HT-29 (cell line): ENCODE results near the gene PRKCD. TPM values are rescaled to one million over a fixed set of nuclear protein-coding genes. Genes with fewer than 3 reads are reported as not detected.
A peak's percentile ranks its signal among the peaks of the same experiment; 100 is the strongest.

Source experiments
- DNase-seq: peaks from one replicate; pipeline ENCODE4 v3.0.0-alpha.2; 2015; ENCODE audit warnings: low spot score
- total RNA-seq: library from RNA; depleted of rRNA; stranded (reverse); fragments of >200 nt; shearing (Covaris generic); gene quantifications from 2 replicates; pipeline ENCODE4 v1.2.3, GENCODE V29; 2014; rRNA removed

Gene PRKCD
- total RNA-seq, 1 experiment from 2014 or later: 5.9 TPM

DNA sequence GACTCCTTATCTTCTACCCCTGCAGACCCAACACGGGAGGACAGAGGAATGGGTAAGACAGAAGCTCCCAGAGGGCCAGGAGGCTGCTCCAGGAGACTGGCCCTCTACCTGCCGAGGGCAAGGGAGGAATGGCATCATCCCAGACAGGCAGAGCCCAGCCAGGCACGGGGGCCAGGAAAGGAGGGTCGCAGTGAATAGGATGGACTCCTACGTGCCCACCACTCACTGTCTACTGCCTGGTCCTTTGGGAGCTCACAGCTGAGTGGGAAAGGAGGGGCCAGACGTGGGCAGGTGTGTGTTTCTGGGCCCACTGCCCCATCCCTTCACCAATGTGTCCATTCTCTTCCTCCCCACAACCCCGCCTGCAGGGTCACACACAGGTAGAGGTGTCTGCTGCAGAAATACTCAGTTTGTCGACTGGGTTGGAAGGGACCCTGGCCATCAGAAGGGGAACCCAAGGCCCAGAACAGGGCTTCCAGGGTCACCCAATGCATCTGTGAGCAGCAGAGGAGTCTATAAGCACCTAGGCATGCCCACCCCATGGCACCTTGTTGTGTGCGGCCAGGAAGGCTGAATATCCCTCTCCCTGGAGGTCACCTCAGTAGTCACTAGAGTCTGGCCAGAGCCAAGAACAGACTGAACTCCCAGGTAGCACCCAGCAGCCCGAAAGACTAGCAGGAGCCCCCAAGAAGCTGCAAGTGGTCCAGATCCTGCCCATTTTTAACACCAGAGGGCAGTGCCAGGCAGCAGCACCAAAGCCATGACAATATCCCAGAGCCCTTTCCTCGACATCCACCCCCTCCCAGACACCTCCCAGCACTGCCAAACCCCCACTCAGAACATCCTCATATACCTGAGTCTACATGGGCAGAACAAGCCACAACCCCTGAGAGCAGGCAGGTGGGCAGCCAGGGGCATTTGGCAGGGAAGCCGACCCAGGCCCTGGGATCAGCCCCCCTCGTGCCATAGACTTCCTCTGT is 70.8 kb downstream of the PRKCD start:
- DNase-seq: no peak

DNA sequence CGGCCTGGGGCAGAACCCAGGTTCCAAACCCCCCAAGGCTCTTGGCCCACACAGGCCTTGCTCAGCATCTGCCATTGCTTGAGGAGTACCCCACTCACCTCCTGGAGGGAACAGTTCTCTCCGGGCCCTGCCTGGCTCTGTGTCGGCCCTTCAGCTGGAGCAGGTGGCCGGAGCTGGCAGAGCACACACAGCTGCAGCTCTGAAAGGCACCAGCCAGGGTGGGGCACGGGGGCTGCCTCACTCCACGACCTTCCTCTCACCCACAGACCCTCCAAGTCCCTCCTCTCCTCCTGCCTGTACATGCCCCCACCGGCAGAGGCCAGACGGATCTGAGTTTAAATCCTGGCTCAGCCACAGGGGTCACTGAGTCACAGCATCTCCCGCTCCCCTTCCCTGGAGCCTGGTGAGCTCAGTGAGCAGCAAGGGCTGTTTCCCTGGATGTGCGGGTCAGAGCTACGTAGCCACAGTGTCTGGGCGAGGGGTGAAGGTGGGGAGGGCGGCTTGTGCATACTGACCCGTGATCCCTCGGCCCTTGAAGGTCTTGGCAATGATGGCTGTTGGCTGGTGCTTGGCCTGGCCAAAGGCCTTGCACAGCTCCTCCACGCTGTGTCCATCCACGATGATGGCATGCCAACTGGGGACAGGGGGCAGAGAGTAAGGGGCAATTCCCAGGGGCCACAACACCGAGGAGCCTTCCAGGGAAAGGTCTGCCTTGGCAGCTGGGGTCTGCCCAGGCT is 71.8 kb downstream of the PRKCD start:
- DNase-seq: no peak

DNA sequence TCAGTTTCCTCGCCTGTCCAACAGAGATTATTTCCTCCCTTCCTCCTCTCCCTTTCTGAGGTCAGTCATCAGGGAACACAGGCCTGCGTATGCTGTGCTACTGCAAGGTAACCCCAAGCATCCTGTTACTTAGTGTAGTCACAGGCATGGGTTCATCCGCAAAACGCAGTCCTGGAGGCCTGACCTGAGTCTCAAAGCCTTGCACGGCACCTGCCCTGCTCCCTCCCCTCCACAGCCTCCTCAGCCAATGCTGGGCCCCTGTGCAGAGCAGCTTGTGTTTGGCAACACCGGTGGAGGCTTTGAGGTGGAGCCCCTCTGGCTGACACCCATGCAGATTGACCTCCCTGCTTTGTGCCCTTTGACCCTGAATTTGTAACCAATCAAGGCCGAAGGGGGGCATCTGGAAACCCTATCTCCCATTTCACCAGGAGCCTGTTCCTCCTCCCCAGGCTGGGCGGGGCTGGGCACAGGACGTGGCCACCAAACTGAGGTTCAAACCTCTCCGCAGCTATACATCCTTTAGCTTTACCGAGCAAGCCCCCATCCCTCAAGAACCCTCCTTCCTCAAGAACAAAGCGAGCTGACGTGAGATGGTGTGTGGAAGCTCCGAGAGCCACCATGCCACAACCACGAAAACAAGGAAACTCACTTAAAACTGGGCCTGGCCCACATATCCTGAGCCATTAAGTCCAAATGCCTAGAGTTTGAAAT is 73.3 kb downstream of the PRKCD start:
- DNase-seq: no peak

DNA sequence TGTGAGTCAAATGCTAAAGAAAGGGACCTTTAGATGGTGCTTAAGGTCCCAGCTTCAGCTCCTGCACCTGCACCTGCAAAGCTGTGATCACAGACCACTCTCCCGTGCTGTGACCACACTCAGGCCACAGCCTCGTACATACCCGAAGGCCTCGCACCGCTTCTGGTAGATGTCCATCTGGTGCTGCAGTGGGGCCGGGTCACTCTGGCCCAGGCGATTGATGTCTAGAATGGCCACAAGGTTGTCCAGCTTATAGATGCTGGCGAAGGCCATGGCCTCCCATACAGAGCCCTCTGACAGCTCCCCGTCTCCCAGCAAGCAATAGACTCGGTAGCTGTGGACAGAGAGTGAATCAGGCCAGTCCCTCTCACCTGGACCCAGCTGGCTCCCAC is 73.8 kb downstream of the PRKCD start:
- no peak for DNase-seq

DNA sequence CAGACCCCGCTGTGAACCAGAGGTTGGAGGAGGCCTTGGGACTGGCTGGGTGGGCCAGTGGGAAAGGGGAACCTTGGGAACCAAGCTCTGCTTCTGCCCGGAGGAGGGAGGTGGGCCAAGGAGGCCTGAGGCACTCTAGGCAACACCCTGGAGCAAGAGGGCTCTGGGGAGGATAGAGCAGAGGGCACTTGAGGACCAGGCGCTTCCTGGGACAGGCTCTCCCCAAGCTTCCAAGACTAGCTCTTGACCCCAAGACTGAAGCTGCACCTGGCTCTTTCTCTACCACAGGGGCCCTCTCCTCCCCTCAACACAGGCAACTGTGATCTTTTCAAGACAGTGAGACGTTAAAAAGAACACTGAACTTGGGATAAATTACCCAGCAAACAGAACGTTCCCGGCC is 74.5 kb downstream of the PRKCD start:
- DNase-seq: no peak

DNA sequence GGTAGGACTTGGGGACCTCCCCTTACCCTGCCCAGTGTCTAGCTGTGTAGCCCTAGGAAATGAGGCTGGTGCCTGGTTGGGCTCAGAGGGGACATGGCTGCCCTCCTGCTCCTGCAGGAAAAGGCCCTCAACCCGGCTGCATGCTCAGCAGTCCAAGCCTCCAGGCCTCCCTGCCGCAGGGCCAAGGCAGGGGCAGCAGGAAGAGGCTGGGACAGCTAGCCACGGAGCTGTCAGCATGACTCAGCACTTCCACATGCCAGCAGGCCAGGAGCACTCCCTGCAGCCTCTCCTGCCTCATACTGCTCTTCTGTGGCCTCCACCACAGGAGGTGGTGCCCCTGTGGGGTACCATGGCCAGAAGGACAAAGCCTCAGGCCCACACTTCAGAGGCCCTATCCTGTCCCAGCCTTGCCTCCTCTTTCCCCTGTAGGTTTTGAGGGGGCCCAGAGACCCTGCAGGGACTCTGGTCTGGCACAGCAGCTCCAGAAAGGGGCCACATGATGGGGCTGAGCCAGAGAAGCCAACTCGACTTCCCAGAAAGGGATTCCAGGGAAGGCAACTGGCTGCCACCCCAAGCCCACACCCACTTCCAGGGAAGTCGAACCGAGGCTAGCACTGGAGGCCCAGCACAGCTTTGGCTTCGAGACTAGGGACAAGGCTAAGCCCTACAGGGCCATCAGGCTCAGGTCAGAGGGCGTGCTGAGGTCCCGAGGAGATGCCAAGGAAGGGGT is 75.3 kb downstream of the PRKCD start:
- peak; percentile 44 for DNase-seq

DNA sequence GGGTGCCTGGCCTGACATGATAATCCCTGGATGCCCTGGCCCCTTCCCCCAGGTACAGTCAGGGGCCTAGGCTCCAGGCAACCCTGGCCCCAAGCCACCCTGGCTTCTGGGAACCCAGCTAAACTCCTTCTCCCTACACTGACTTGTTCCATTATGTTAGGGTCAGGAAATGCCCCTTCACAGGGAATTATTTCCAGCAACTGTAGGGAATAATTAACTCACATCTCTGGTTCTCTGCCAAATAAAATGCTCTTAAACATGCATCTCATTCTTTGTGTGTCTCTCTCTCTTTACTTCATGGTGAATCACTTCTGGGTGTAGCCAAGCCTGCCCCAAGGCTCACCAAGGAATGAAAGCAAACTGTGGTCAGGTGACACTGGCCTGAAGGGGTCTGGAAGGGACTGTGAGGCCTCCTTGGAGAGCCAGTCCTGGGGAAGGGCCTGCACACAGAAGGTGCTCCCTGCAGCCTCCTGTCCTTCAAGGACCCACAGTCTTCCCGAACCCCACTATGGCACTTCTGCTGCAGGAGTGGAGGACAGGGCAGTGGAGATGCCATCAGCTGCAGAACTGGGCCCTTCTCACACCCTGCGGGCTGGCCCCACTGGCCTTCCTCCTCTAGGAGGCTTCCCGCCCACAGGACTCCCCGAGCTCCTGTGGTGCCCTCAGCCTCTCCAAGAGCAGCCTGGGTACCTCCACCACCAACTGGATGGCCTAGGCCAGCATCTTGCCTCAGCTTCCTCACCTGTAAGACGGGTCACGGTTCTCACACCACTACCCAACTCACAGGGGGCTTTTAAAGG is 77.2 kb downstream of the PRKCD start:
- DNase-seq: peak; percentile 94

DNA sequence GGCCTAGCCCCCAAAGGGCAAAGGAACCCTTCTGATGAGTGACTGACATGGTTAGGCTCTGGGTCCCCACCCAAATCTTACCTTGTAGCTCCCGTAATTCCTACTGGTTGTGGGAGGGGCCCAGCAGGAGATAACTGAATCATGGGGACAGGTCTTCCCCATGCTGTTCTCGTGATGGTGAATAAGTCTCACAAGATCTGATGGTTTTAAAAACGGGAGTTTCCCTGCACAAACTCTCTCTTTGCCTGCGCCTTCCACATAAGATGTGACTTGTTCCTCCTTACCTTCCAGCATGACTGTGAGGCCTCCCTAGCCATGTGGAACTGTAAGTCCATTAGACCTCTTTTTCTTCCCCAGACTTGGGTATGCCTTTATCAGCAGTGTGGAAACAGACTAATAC is 77.9 kb downstream of the PRKCD start:
- no peak for DNase-seq

DNA sequence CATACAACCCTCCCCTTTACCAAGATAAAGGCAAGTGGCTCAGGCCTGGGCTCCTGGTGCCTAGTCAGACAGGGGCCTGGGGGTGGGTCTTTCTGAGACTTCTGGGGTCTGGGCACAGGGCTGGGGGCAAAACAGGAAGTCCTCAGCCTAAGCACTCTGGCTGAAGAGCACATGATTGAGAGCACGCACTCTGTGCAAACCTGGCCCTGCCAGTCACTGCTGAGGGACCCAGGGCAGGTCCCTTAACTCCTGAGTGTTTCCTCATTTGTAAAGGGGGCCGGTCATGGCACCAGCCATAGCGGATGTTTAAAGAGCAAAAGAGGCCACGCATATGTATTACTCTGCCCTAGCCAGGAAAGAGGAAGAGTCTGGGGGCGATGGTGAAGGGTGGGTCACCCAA is 78.8 kb downstream of the PRKCD start:
- DNase-seq: no peak

DNA sequence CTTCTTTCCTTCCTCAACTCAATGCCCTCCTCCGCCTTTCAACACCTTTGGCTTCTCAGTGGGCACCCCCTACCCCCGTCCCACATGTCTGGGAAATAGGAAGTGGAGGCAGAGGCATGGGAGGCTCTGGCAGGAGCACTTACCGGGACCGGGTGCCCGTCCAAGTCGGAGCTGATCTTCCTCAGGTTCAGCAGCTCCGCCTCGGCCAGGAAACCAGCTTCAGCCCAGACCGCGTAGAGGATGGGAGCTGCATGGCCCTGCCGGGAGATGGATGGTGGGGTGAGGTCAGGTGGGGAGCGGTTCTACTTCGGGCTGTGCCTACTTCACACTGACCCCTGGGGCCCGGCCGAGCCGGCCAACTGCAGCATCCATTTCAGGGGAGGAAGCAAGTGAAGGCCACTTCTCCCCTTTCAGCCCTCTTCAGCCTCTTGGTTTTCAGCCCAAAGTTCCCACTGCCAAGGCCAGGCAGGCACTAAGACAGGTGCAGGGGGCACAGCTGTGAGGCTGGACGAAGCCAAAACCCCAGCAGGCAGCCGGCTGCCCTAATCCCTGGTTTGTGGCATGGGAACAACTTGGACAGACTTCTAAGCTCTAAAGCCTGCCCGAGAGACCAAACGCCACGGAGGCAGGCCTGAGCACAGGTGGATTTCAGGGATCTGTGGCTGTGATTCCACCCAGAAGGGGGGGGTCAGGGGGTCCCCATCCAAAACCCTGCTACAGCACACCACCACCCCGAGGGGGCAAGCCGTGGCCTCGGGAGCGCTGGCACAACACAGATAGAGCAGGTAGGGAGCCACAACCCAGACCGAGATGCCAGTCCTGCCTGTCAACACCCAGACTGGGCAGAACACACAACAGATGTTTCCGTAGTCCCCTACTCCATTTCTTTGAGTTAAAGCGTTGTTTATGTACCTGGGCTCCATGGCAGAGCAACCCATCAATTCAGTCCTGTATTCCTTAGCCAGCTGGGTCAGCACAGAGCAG is 80.3 kb downstream of the PRKCD start:
- no peak for DNase-seq

DNA sequence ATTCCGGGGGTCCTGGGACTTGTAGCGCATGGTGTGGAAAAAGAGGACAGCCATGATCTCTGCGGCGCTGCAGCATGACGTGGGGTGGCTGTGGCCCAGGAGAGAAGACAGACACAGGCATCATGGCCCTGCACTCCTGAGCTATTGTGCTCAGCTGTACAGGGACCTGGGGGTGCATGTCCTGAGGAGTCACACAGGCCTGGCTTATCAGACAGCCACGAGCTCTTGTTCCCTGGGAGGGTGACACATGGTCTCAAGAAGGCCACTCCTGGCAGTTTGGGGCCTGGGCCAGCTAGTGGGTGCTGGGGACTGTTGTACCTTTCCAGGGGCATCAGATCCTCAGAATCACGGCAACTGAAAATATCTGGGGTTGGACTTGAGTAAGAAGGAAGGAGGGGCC is 81.1 kb downstream of the PRKCD start:
- DNase-seq: no peak

Other genes starting within 250 kb of the PRKCD start
- gene SFMBT1, start 115.1 kb upstream of the PRKCD start, total RNA-seq: 20.2 and 23.0 TPM in 2 replicates
- gene RFT1, start 30.8 kb upstream of the PRKCD start, total RNA-seq: 10.6 and 12.0 TPM in 2 replicates
- gene TKT, start 94.8 kb downstream of the PRKCD start, total RNA-seq: 864 and 898 TPM in 2 replicates
- 7.3 and 9.4 TPM in 2 replicates for gene DCP1A, start 186.3 kb downstream of the PRKCD start, total RNA-seq